Kidney (tissue), 14 donors: ENCODE results near the gene PRR9. TPM values are rescaled to one million over a fixed set of nuclear protein-coding genes. Genes with fewer than 3 reads are reported as not detected.
A peak's percentile ranks its signal among the peaks of the same experiment; 100 is the strongest.
"Not testable (repeated sequence)": the region's sequence is repeated elsewhere in the genome, so short reads cannot be mapped to it uniquely, and the experiment has no call there.

ENCODE experiments used
- DNase-seq, 5 donors: peaks; one replicate each; pipeline ENCODE4 v3.0.0-alpha.2; 2013 to 2020
- FAIRE-seq: peaks from 2 replicates; lab custom pipeline; 2012; peaks lifted over from hg19 to GRCh38; lab: Jason Lieb, UNC
- H3K27ac ChIP-seq, 2 donors: one replicate each; pipeline ENCODE4 v1.7.0; 2013; ENCODE audit warnings: low read depth in 2 of 2, low read length in 2 of 2, inconsistent platforms in 1 of 2
- H3K27me3 ChIP-seq: one replicate; pipeline ENCODE4 v1.7.1; 2013; ENCODE audit warnings: low read length, inconsistent platforms; ENCODE audit not compliant: control insufficient read depth, insufficient read depth
- H3K36me3 ChIP-seq, 3 donors: one replicate each; pipeline versions ENCODE4 v1.7.0 to v1.7.1; 2013; ENCODE audit warnings: low read length in 3 of 3, control low read depth in 1 of 3, inconsistent platforms in 1 of 3; ENCODE audit not compliant: insufficient read depth in 3 of 3, control insufficient read depth in 2 of 3
- H3K4me1 ChIP-seq, 3 donors: one replicate each; pipeline versions ENCODE4 v1.7.0 to v1.7.1; 2013; ENCODE audit warnings: low read length in 3 of 3, inconsistent platforms in 1 of 3, low read depth in 1 of 3; ENCODE audit not compliant: control insufficient read depth in 2 of 3, insufficient read depth in 2 of 3
- H3K4me3 ChIP-seq, 3 donors: one replicate each; pipeline versions ENCODE4 v1.7.0 to v1.8.1; 2013; ENCODE audit warnings: low read length in 3 of 3, control low read depth in 1 of 3, inconsistent platforms in 1 of 3
- H3K9ac ChIP-seq, 3 donors: one replicate each; pipeline versions ENCODE4 v1.7.0 to v1.7.1; 2013; ENCODE audit warnings: low read length in 3 of 3, control low read depth in 1 of 3, inconsistent platforms in 1 of 3
- H3K9me3 ChIP-seq, 3 donors: one replicate each; pipeline versions ENCODE4 v1.7.0 to v1.7.1; 2013; ENCODE audit warnings: low read length in 3 of 3, control low read depth in 1 of 3, inconsistent platforms in 1 of 3; ENCODE audit not compliant: control insufficient read depth in 2 of 3, insufficient read depth in 1 of 3
- CTCF ChIP-seq: IDR thresholded peaks from 3 replicates; pipeline ENCODE4 v1.5.1; 2012; ENCODE audit warnings: mild to moderate bottlenecking, moderate library complexity, borderline replicate concordance; ENCODE audit not compliant: insufficient read depth; ENCODE audit errors: extremely low read depth
- intact Hi-C: fragments of 100-400 bp; cut with DNase I; formaldehyde crosslinking; loops from one replicate; pipeline ENCODE4 v1.11.1; 2022
- polyA plus RNA-seq: library from polyadenylated mRNA; stranded (reverse); fragments of 350-450 nt; fragmentation: Illumina TruSeq; extraction: RNeasy Lipid Tissue Mini Kit (QIAGEN cat#74804); gene quantifications from one replicate; pipeline ENCODE4 v1.2.3, GENCODE V29; 2014; ENCODE audit warnings: low read depth, low replicate concordance; ENCODE audit not compliant: insufficient read depth
- total RNA-seq: library from RNA; stranded (reverse); fragmentation: NEBNext Ultra II Directional; extraction: Animal tissue kit (Norgen Biotek cat#: 25700); gene quantifications from one replicate; pipeline ENCODE4 v1.2.1, GENCODE V29; 2021
- donor health status: control.
- donor health status: control.
- donor health status: control.
- donor health status: control.
- donor health status: control.
- donor health status: DM: yes; HTN: yes; CAD: no.
- donor health status: Normal renal cell carcinoma (clear cell type).

PRR9 gene
- total and polyA plus RNA-seq, 2 donors from 2014 or later, result not detected

GRCh38 chr1:153228491-153228890 lies 11.1 kb downstream of the PRR9 start:
- intact Hi-C loops, result no loop called here
- no peak for FAIRE-seq
- no peak for TF ChIP-seq CTCF

DNA sequence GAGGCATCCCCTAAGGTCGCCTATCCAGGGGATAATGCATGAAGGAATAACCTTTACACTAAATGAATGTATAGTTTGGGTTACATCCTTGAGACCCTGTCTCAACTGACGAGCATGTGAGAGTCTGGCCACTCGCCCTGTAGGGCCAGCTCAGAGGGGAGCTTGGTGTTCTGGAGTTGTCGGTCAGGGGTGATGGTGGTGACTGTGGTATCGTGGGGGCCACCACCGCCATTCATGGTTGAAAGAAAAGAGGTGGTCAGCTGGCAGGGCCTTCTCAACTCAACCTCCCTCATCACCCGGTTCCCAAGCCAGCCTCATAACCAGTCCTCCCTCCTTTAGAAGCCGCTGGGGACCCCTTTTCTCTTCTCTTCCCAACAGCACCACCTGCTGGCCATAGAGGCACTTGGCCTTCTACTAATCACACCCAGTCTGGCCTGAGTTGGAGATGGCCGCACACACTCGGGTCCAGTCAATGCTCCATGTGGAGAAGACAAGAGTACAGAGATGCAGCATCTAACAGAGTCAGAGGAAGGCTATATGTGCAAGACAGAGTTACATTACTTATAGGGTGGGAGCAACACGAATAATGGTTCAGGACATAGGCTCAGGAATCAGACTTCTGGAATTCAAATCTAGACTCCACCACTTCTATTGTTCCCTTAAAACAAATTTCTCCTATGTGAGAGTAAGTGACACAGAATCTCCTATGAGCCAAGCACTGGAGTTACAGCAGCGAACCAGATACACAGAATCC lies 11.9 kb downstream of the PRR9 start:
- H3K4me1 ChIP-seq, H3K9ac ChIP-seq, FAIRE-seq, H3K27ac ChIP-seq, H3K4me3 ChIP-seq, intact Hi-C loops, H3K27me3 ChIP-seq, H3K36me3 ChIP-seq, H3K9me3 ChIP-seq: not testable (repeated sequence)
- DNase-seq, result peak in 2 of 5 donors; percentile 28 to 51

More at GRCh38 chr1:153228491-153228890, 11.1 kb downstream of the PRR9 start:
- Histone ChIP-seq H3K27ac (no peak overlapping the region), H3K9me3 (no peaks in the 10 kb centered on the region), H3K4me1 (no peaks in the 10 kb centered on the region), H3K27me3 (no peaks in the 10 kb centered on the region), H3K4me3 (no peak overlapping the region), H3K36me3 (no peaks in the 10 kb centered on the region), H3K9ac (no peak overlapping the region)
- no peak for DNase-seq

GRCh38 chr1:153231363-153231762 lies 14.0 kb downstream of the PRR9 start:
- Histone ChIP-seq H3K27me3 (no peaks in the 10 kb centered on the region), H3K27ac (no peak overlapping the region), H3K36me3 (no peaks in the 10 kb centered on the region), H3K4me3 (no peak overlapping the region), H3K9ac (no peak overlapping the region), H3K9me3 (no peaks in the 10 kb centered on the region), H3K4me1 (no peaks in the 10 kb centered on the region)
- FAIRE-seq (no peak), DNase-seq (no peak)
- intact Hi-C loops, result no loop called here
- TF ChIP-seq CTCF, result no peak

DNA sequence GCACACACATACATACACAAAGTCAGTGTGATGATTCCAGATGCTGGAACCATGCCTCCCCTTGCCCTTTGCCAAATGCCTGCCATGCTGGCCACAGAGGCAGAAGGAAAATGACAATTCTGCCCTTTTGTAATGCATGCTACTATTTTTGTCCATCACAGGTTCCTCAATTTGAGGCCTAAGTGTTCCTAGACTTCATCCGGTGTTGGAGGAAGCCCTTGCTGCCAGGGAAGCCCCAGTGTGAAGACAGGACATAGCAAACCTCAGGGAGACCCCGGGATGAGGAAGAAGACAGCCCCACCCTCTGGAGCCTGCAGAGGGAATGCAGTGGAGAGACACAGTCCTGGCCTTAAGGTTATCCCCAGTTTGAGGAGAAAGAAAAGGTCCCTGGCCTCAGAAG lies 14.4 kb downstream of the PRR9 start:
- Histone ChIP-seq H3K4me3 (no peak overlapping the region), H3K27ac (no peak overlapping the region), H3K9ac (no peak overlapping the region), H3K4me1 (no peaks in the 10 kb centered on the region), H3K9me3 (no peaks in the 10 kb centered on the region), H3K27me3 (no peaks in the 10 kb centered on the region), H3K36me3 (no peaks in the 10 kb centered on the region)
- TF ChIP-seq CTCF, result no peak
- DNase-seq (no peak), FAIRE-seq (no peak)
- intact Hi-C loops, result no loop called here
